SK-N-SH (cell line): Measurements from ENCODE around the gene CGAS. TPM values are rescaled to one million over a fixed set of nuclear protein-coding genes. Genes with fewer than 3 reads are reported as not detected.

Experiments used
- CTCF ChIA-PET: fragments of 300-600, 350-600 bp; formaldehyde crosslinking; extraction: SDS; loops from one replicate; lab custom pipeline; 2021; lab: Yijun Ruan, JAX
- POLR2A ChIA-PET: fragments of 350-600 bp; sonication (Branson Sonifier 250); formaldehyde crosslinking; extraction: SDS; loops from one replicate; lab custom pipeline; 2020; ENCODE audit warnings: antibody characterized with exemption, inconsistent platforms; lab: Yijun Ruan, JAX
- DNase-seq: peaks from one replicate; pipeline ENCODE4 v3.0.0; 2012
- H2AFZ ChIP-seq: fragments of 200-600 bp; sonication (generic); 2 replicates; pipeline ENCODE4 v1.8.1; 2016; ENCODE audit warnings: antibody characterized with exemption, mild to moderate bottlenecking, low read depth
- H3F3A ChIP-seq: fragments of 200-600 bp; sonication (generic); replicated peaks from 2 replicates; pipeline ENCODE3; 2016; ENCODE audit warnings: antibody characterized with exemption, mild to moderate bottlenecking; ENCODE audit not compliant: insufficient read depth
- H3K27ac ChIP-seq, 2 experiments: fragments of 200-500 bp in 1 of 2; fragments of 200-600 bp in 1 of 2; sonication (Bioruptor generic) in 1 of 2; sonication (generic), shearing (Covaris generic) in 1 of 2; 2 replicates each; pipeline versions ENCODE4 v1.5.1 to v1.6.1; 2014 to 2016; ENCODE audit warnings: low read depth in 2 of 2, inconsistent platforms in 1 of 2, low read length in 1 of 2, mild to moderate bottlenecking in 1 of 2, mixed read lengths in 1 of 2
- H3K27me3 ChIP-seq: fragments of 200-600 bp; sonication (generic), shearing (Covaris generic); 2 replicates; pipeline ENCODE4 v1.6.1; 2016; ENCODE audit warnings: mixed run types; ENCODE audit not compliant: insufficient read depth
- H3K36me3 ChIP-seq, 2 experiments: fragments of 200-500 bp in 1 of 2; fragments of 200-600 bp in 1 of 2; sonication (Bioruptor generic) in 1 of 2; sonication (generic) in 1 of 2; replicated peaks in 1 of 2; 2 replicates each; pipeline versions ENCODE3 to v1.5.1; 2014 to 2016; ENCODE audit warnings: low read length in 1 of 2, mild to moderate bottlenecking in 1 of 2; ENCODE audit not compliant: insufficient read depth in 2 of 2, control insufficient read depth in 1 of 2
- H3K4me1 ChIP-seq, 2 experiments: fragments of 200-500 bp in 1 of 2; fragments of 200-600 bp in 1 of 2; sonication (Bioruptor generic) in 1 of 2; sonication (generic), shearing (Covaris generic) in 1 of 2; 2 replicates each; pipeline versions ENCODE4 v1.5.1 to v1.6.1; 2014 to 2016; ENCODE audit warnings: low read depth in 1 of 2, low read length in 1 of 2, mixed run types in 1 of 2; ENCODE audit not compliant: insufficient read depth in 2 of 2, control insufficient read depth in 1 of 2
- H3K4me2 ChIP-seq: fragments of 200-600 bp; sonication (generic), shearing (Covaris generic); 2 replicates; pipeline ENCODE4 v1.6.1; 2017; ENCODE audit warnings: mixed run types
- H3K4me3 ChIP-seq, 2 experiments: fragments of 200-500 bp in 1 of 2; fragments of 200-600 bp in 1 of 2; sonication (Bioruptor generic) in 1 of 2; sonication (generic), shearing (Covaris generic) in 1 of 2; 2 replicates each; pipeline versions ENCODE4 v1.5.1 to v1.8.1; 2014 to 2016; ENCODE audit warnings: low read depth in 2 of 2, inconsistent platforms in 1 of 2, low read length in 1 of 2, mild to moderate bottlenecking in 1 of 2, mixed read lengths in 1 of 2, moderate library complexity in 1 of 2
- H3K79me2 ChIP-seq: fragments of 200-600 bp; sonication (generic); 2 replicates; pipeline ENCODE4 v1.8.1; 2017; ENCODE audit warnings: mild to moderate bottlenecking; ENCODE audit not compliant: insufficient read depth
- H3K9ac ChIP-seq: fragments of 200-600 bp; sonication (generic); 2 replicates; pipeline ENCODE4 v1.6.1; 2017; ENCODE audit warnings: mixed run types
- H3K9me2 ChIP-seq: fragments of 200-600 bp; sonication (generic); 2 replicates; pipeline ENCODE4 v1.6.1; 2017; ENCODE audit warnings: mixed run types
- H3K9me3 ChIP-seq: fragments of 200-600 bp; sonication (generic); 2 replicates; pipeline ENCODE4 v1.6.1; 2017; ENCODE audit warnings: mixed run types, mild to moderate bottlenecking, moderate library complexity
- H4K20me1 ChIP-seq: fragments of 200-600 bp; sonication (generic); 2 replicates; pipeline ENCODE4 v1.6.1; 2017; ENCODE audit warnings: mild to moderate bottlenecking, mixed run types; ENCODE audit not compliant: insufficient read depth
- CHD2 ChIP-seq: fragments of 150-350 bp; IDR thresholded peaks from 2 replicates; pipeline ENCODE4 v1.6.1; 2018; ENCODE audit warnings: low read length; ENCODE audit not compliant: partially characterized antibody
- EP300 ChIP-seq, 2 experiments: IDR thresholded peaks; 2 replicates each; pipeline versions ENCODE4 v1.4.0 to v1.6.1; 2012; ENCODE audit warnings: borderline replicate concordance in 1 of 2, low read depth in 1 of 2, low read length in 1 of 2
- FOXJ3 ChIP-seq: sonication (generic); formaldehyde crosslinking; IDR thresholded peaks from 2 replicates; pipeline ENCODE4 v1.5.1; 2020; ENCODE audit warnings: mild to moderate bottlenecking, missing genetic modification reagents
- FOXM1 ChIP-seq: IDR thresholded peaks from 2 replicates; pipeline ENCODE4 v1.4.0; 2012; ENCODE audit warnings: low read depth, mild to moderate bottlenecking
- GABPA ChIP-seq: IDR thresholded peaks from 2 replicates; pipeline ENCODE4 v1.4.0; 2012; ENCODE audit warnings: low read depth, mild to moderate bottlenecking
- IRF3 ChIP-seq: fragments of 150-350 bp; IDR thresholded peaks from 2 replicates; pipeline ENCODE4 v1.6.1; 2016; ENCODE audit warnings: mild to moderate bottlenecking, low read depth, low read length
- MAX ChIP-seq: IDR thresholded peaks from 2 replicates; pipeline ENCODE4 v1.4.0; 2012; ENCODE audit warnings: low read depth
- MXI1 ChIP-seq: IDR thresholded peaks from 2 replicates; pipeline ENCODE4 v1.6.1; 2012; ENCODE audit warnings: mild to moderate bottlenecking, low read depth, low read length, improper control_type of control experiment
- NRF1 ChIP-seq: IDR thresholded peaks from 2 replicates; pipeline ENCODE4 v1.6.1; 2012; ENCODE audit warnings: low read depth, mild to moderate bottlenecking, low read length
- PBX3 ChIP-seq: IDR thresholded peaks from 2 replicates; pipeline ENCODE4; 2012
- POLR2AphosphoS5 ChIP-seq: IDR thresholded peaks from 2 replicates; pipeline ENCODE4 v1.6.1; 2012; ENCODE audit warnings: low read depth, low read length
- RAD21 ChIP-seq: IDR thresholded peaks from 2 replicates; pipeline ENCODE4 v1.6.1; 2012; ENCODE audit warnings: mild to moderate bottlenecking, low read length
- TCF12 ChIP-seq: IDR thresholded peaks from 2 replicates; pipeline ENCODE4 v1.4.0; 2012
- WGBS: methylation state at CpG from one replicate; pipeline ENCODE4 v1.1.6; 2017; ENCODE audit warnings: low lambda C conversion rate; 5-methylcytosine and 5-hydroxymethylcytosine counted together
- polyA plus RNA-seq, 3 experiments: library from polyadenylated mRNA; depleted of rRNA; stranded (reverse); fragments of >200 nt; gene quantifications; 2 replicates each; pipeline ENCODE4 v1.2.3, GENCODE V29; 2012
- TF ChIP-seq, protein P1 (sequence below): IDR thresholded peaks from 2 replicates; pipeline ENCODE4 v1.4.0; 2012; ENCODE audit warnings: low read depth, borderline replicate concordance
- TF ChIP-seq, protein P2 (sequence below): fragments of 150-350 bp; IDR thresholded peaks from 2 replicates; pipeline ENCODE4 v1.6.1; 2017; ENCODE audit warnings: antibody characterized with exemption, low read length, low read depth, borderline replicate concordance

CGAS gene
- polyA plus RNA-seq, 1 of the 3 experiments (the other 2 are of a cell fraction) = 0.02 TPM

- no peak overlapping the region for H3K27ac ChIP-seq
- 84% methylated on average over 3 of the region's 3 CpGs for WGBS
- POLR2A ChIA-PET = no interaction called here
These were observed 58.8 kb downstream of the CGAS start for GRCh38 chr6:73393278-73393677.

More at GRCh38 chr6:73393278-73393677, 58.8 kb downstream of the CGAS start:
- Histone ChIP-seq H2AFZ (no peak overlapping the region), H3K9me3 (no peaks in the 10 kb centered on the region), H3K27me3 (no peaks in the 10 kb centered on the region), H3K79me2 (no peaks in the 10 kb centered on the region), H3K4me2 (no peak overlapping the region), H3F3A (no peaks in the 10 kb centered on the region), H3K36me3 (no peaks in the 10 kb centered on the region), H4K20me1 (no peaks in the 10 kb centered on the region), H3K9ac (no peak overlapping the region), H3K9me2 (no peaks in the 10 kb centered on the region), H3K4me1 (no peaks in the 10 kb centered on the region; a peak in 1 of 4 replicates), H3K4me3 (no peak overlapping the region)
- DNase-seq = no peak
- CTCF ChIA-PET = no interaction called here
- no peak for TF ChIP-seq EP300 (IDR thresholded peaks at IDR 0.05; ENCODE audit: borderline replicate concordance in 1 of 2, low read depth in 1 of 2, low read length in 1 of 2)
- no peak for TF ChIP-seq POLR2AphosphoS5
- no peak for TF ChIP-seq CHD2
- no peak for TF ChIP-seq FOXJ3 (CRISPR knock-in tag)
- TF ChIP-seq RAD21 = no peak
- TF ChIP-seq, protein P1, sequence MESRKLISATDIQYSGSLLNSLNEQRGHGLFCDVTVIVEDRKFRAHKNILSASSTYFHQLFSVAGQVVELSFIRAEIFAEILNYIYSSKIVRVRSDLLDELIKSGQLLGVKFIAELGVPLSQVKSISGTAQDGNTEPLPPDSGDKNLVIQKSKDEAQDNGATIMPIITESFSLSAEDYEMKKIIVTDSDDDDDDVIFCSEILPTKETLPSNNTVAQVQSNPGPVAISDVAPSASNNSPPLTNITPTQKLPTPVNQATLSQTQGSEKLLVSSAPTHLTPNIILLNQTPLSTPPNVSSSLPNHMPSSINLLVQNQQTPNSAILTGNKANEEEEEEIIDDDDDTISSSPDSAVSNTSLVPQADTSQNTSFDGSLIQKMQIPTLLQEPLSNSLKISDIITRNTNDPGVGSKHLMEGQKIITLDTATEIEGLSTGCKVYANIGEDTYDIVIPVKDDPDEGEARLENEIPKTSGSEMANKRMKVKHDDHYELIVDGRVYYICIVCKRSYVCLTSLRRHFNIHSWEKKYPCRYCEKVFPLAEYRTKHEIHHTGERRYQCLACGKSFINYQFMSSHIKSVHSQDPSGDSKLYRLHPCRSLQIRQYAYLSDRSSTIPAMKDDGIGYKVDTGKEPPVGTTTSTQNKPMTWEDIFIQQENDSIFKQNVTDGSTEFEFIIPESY = no peak
- no peak for TF ChIP-seq GABPA
- TF ChIP-seq FOXM1 = no peak
- no peak for TF ChIP-seq MXI1
- no peak for TF ChIP-seq NRF1
- no peak for TF ChIP-seq TCF12
- TF ChIP-seq, protein P2, sequence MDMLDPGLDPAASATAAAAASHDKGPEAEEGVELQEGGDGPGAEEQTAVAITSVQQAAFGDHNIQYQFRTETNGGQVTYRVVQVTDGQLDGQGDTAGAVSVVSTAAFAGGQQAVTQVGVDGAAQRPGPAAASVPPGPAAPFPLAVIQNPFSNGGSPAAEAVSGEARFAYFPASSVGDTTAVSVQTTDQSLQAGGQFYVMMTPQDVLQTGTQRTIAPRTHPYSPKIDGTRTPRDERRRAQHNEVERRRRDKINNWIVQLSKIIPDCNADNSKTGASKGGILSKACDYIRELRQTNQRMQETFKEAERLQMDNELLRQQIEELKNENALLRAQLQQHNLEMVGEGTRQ = no peak
- TF ChIP-seq PBX3 = no peak
- no peak for TF ChIP-seq IRF3
- TF ChIP-seq MAX = no peak
